Measurements from ENCODE around the gene CKAP4. TPM values are rescaled to one million over a fixed set of nuclear protein-coding genes. Genes with fewer than 3 reads are reported as not detected.

Gene CKAP4
- total RNA-seq, 6 experiments from 2014 or later = 16.8 to 43.7 (median 28.3) TPM

GRCh38 chr12:106267535-106267934 is 19.7 kb upstream of the CKAP4 start:
- Histone ChIP-seq H3K4me1 (peaks cover 0 to 11% (median 0%) of the 10 kb centered on the region in 4 donors), H3K36me3 (no peaks in the 10 kb centered on the region), H3K27me3 (no peaks in the 10 kb centered on the region), H3K9me3 (no peaks in the 10 kb centered on the region), H3K27ac (no peak overlapping the region), H3K4me3 (no peak overlapping the region)
- WGBS (ENCODE audit: insufficient coverage, low coverage, low lambda C conversion rate, missing lambda C conversion rate) = 62% methylated on average over 2 of the region's 2 CpGs
- DNase-seq = no peak
- intact Hi-C loops (cut with DNase I) = no loop called here
- no peak for ATAC-seq
- TF ChIP-seq POLR2A (IDR thresholded peaks at IDR 0.05) = no peak
- no peak for TF ChIP-seq CTCF (IDR thresholded peaks at IDR 0.05)

GRCh38 chr12:106265116-106265515 is 17.3 kb upstream of the CKAP4 start:
- ATAC-seq (no peak), DNase-seq (peak in 1 of 3 donors; percentile 3)
- TF ChIP-seq POLR2A (IDR thresholded peaks at IDR 0.05) = no peak
- no peak for TF ChIP-seq CTCF (IDR thresholded peaks at IDR 0.05)
- WGBS (ENCODE audit: insufficient coverage, low coverage, low lambda C conversion rate, missing lambda C conversion rate) = 75% methylated on average over 1 of the region's 1 CpG
- Histone ChIP-seq H3K27ac (no peak overlapping the region), H3K27me3 (no peaks in the 10 kb centered on the region), H3K36me3 (no peaks in the 10 kb centered on the region), H3K4me1 (no peaks in the 10 kb centered on the region), H3K9me3 (no peaks in the 10 kb centered on the region), H3K4me3 (no peak overlapping the region)
- intact Hi-C loops (cut with DNase I) = no loop called here

GRCh38 chr12:106258935-106259334 is 11.1 kb upstream of the CKAP4 start:
- H3K27me3 ChIP-seq = no peaks in the 10 kb centered on the region
- WGBS (ENCODE audit: insufficient coverage, low coverage, low lambda C conversion rate, missing lambda C conversion rate) = no CpG with 5 or more reads among the region's 1 CpG
- no peak overlapping the region for H3K4me3 ChIP-seq
- no peaks in the 10 kb centered on the region for H3K4me1 ChIP-seq
- no peak overlapping the region for H3K27ac ChIP-seq
- ATAC-seq = no peak
- no peaks in the 10 kb centered on the region for H3K9me3 ChIP-seq
- peak in 1 of 3 donors; percentile 39 for DNase-seq
- H3K36me3 ChIP-seq = no peaks in the 10 kb centered on the region
- TF ChIP-seq POLR2A (IDR thresholded peaks at IDR 0.05) (no peak), CTCF (IDR thresholded peaks at IDR 0.05) (no peak)
- intact Hi-C loops (cut with DNase I) = no loop called here

GRCh38 chr12:106258226-106258625 is 10.4 kb upstream of the CKAP4 start:
- no peaks in the 10 kb centered on the region for H3K4me1 ChIP-seq
- intact Hi-C loops (cut with DNase I) = no loop called here
- H3K36me3 ChIP-seq = no peaks in the 10 kb centered on the region
- ATAC-seq (no peak), DNase-seq (peak in 1 of 3 donors; percentile 15)
- no peaks in the 10 kb centered on the region for H3K27me3 ChIP-seq
- H3K4me3 ChIP-seq = no peak overlapping the region
- 55% methylated on average over 4 of the region's 4 CpGs for WGBS (ENCODE audit: insufficient coverage, low coverage, low lambda C conversion rate, missing lambda C conversion rate)
- no peak for TF ChIP-seq POLR2A (IDR thresholded peaks at IDR 0.05)
- TF ChIP-seq CTCF (IDR thresholded peaks at IDR 0.05) = no peak
- no peak overlapping the region for H3K27ac ChIP-seq
- no peaks in the 10 kb centered on the region for H3K9me3 ChIP-seq

- H3K4me3 ChIP-seq = no peak overlapping the region
- no peak overlapping the region for H3K27ac ChIP-seq
- no peak for TF ChIP-seq POLR2A (IDR thresholded peaks at IDR 0.05)
- TF ChIP-seq CTCF (IDR thresholded peaks at IDR 0.05) = no peak
- no peak for DNase-seq
- no peaks in the 10 kb centered on the region for H3K27me3 ChIP-seq
- intact Hi-C loops (cut with DNase I) = no loop called here
- no peak for ATAC-seq
- H3K9me3 ChIP-seq = no peaks in the 10 kb centered on the region
- no peaks in the 10 kb centered on the region for H3K4me1 ChIP-seq
- no peaks in the 10 kb centered on the region for H3K36me3 ChIP-seq
Observed at GRCh38 chr12:106256524-106256923, 8.7 kb upstream of the CKAP4 start.
